HCT116 (cell line): ENCODE measurements around the gene MSMB. TPM values are rescaled to one million over a fixed set of nuclear protein-coding genes. Genes with fewer than 3 reads are reported as not detected.

ENCODE experiments used
- ATAC-seq: fragments of 200-7000 bp; cut with Tn5 transposase; 2 replicates; pipeline ENCODE4 v1.9.1; 2020; ENCODE audit warnings: mild to moderate bottlenecking, moderate library complexity
- BruUV-seq: library from RNA; stranded (reverse); fragments of 400-500 nt; replicated peaks from 2 replicates; lab custom pipeline; 2021; lab: Mats Ljungman, UMichigan
- CTCF ChIA-PET: fragments of 300-600 bp; sonication (Branson Sonifier 250); formaldehyde crosslinking; loops from one replicate; lab custom pipeline; 2021; ENCODE audit warnings: antibody characterized with exemption; lab: Charles Lee
- POLR2A ChIA-PET: fragments of 300-600, 350-600 bp; sonication (Branson Sonifier 250); formaldehyde crosslinking; loops from one replicate; lab custom pipeline; 2021; ENCODE audit warnings: antibody characterized with exemption; lab: Charles Lee
- RAD21 ChIA-PET, 2 experiments: fragments of 300-600 bp; sonication (Branson Sonifier 250); formaldehyde crosslinking; loops; one replicate each; lab custom pipeline; 2023; ENCODE audit warnings: low total read pairs in 2 of 2; ENCODE audit not compliant: uncharacterized antibody in 2 of 2, unreplicated experiment in 2 of 2, low non-redundant PET in 1 of 2; lab: Charles Lee
- DNase-seq: peaks from one replicate; pipeline ENCODE4 v3.0.0-alpha.2; 2010; ENCODE audit warnings: low read depth, low spot score
- H2AFZ ChIP-seq: fragments of 200-600 bp; shearing (Covaris generic), sonication (generic); 2 replicates; pipeline ENCODE4 v1.6.1; 2017; ENCODE audit warnings: low read depth, mixed run types, mixed read lengths, antibody characterized with exemption, low read length; ENCODE audit not compliant: poor library complexity, severe bottlenecking
- H3K27ac ChIP-seq: 2 replicates; pipeline ENCODE4 v1.5.1; 2012; ENCODE audit warnings: low read depth, low read length
- H3K27me3 ChIP-seq: fragments of 200-600 bp; sonication (generic); 2 replicates; pipeline ENCODE4 v1.6.1; 2016; ENCODE audit warnings: mixed run types, low read length, mixed read lengths; ENCODE audit not compliant: insufficient read depth
- H3K36me3 ChIP-seq, 2 experiments: fragments of 200-500 bp in 1 of 2; fragments of 200-600 bp in 1 of 2; sonication (Bioruptor generic) in 1 of 2; sonication (generic) in 1 of 2; 2 replicates each; pipeline versions ENCODE4 v1.5.1 to v1.6.1; 2014 to 2016; ENCODE audit warnings: low read length in 2 of 2, inconsistent platforms in 1 of 2, mixed read lengths in 1 of 2, mixed run types in 1 of 2; ENCODE audit not compliant: insufficient read depth in 2 of 2, control insufficient read depth in 1 of 2
- H3K4me1 ChIP-seq, 2 experiments: fragments of 200-600 bp in 1 of 2; sonication (generic) in 1 of 2; 2 replicates each; pipeline versions ENCODE4 v1.5.1 to v1.6.1; 2012 to 2017; ENCODE audit warnings: low read length in 2 of 2, inconsistent platforms in 1 of 2, mild to moderate bottlenecking in 1 of 2, mixed read lengths in 1 of 2, mixed run types in 1 of 2, moderate library complexity in 1 of 2; ENCODE audit not compliant: insufficient read depth in 2 of 2, control insufficient read depth in 1 of 2
- H3K4me2 ChIP-seq: fragments of 200-600 bp; sonication (generic); 2 replicates; pipeline ENCODE4 v1.6.1; 2017; ENCODE audit warnings: mixed run types, low read length, mixed read lengths
- H3K4me3 ChIP-seq, 2 experiments: fragments of 200-600 bp in 1 of 2; sonication (generic) in 1 of 2; replicated peaks in 1 of 2; 2 replicates each; pipeline ENCODE4 v1.5.1; 2011 to 2016; ENCODE audit warnings: low read length in 2 of 2, control low read depth in 1 of 2, low read depth in 1 of 2, mild to moderate bottlenecking in 1 of 2, mixed read lengths in 1 of 2, mixed run types in 1 of 2
- H3K79me2 ChIP-seq: fragments of 200-600 bp; sonication (generic); 2 replicates; pipeline ENCODE4 v1.6.1; 2017; ENCODE audit warnings: mild to moderate bottlenecking, mixed run types, low read length, moderate library complexity, mixed read lengths; ENCODE audit not compliant: insufficient read depth
- H3K9ac ChIP-seq: fragments of 200-600 bp; sonication (generic); 2 replicates; pipeline ENCODE4 v1.6.1; 2016; ENCODE audit warnings: low read length, mixed read lengths
- H3K9me2 ChIP-seq: fragments of 200-600 bp; sonication (generic), shearing (Covaris generic); 2 replicates; pipeline ENCODE4 v1.6.1; 2017; ENCODE audit warnings: mixed run types, mild to moderate bottlenecking, moderate library complexity; ENCODE audit not compliant: insufficient read depth
- H3K9me3 ChIP-seq, 2 experiments: fragments of 200-500 bp in 1 of 2; fragments of 200-600 bp in 1 of 2; sonication (Bioruptor generic) in 1 of 2; sonication (generic) in 1 of 2; 2 replicates each; pipeline ENCODE4 v1.6.1; 2014 to 2017; ENCODE audit warnings: low read length in 2 of 2, mixed read lengths in 2 of 2, inconsistent platforms in 1 of 2, low read depth in 1 of 2, mild to moderate bottlenecking in 1 of 2, mixed run types in 1 of 2, moderate library complexity in 1 of 2; ENCODE audit not compliant: control insufficient read depth in 1 of 2, insufficient read depth in 1 of 2
- H4K20me1 ChIP-seq: fragments of 200-600 bp; sonication (generic), shearing (Covaris generic); 2 replicates; pipeline ENCODE4 v1.6.1; 2017; ENCODE audit warnings: mixed run types, mild to moderate bottlenecking, moderate library complexity; ENCODE audit not compliant: insufficient read depth
- ATF3 ChIP-seq: IDR thresholded peaks from 2 replicates; pipeline ENCODE4 v1.6.1; 2012
- EGR1 ChIP-seq: IDR thresholded peaks from 2 replicates; pipeline ENCODE4 v1.6.1; 2012; ENCODE audit warnings: low read depth
- REST ChIP-seq: IDR thresholded peaks from 2 replicates; pipeline ENCODE4 v1.6.1; 2012; ENCODE audit warnings: low read depth
- TCF7L2 ChIP-seq: IDR thresholded peaks from 2 replicates; pipeline ENCODE4 v1.7.0; 2011; ENCODE audit warnings: borderline replicate concordance, inconsistent platforms; ENCODE audit not compliant: insufficient read depth, insufficient read length; ENCODE audit errors: extremely low read depth
- intact Hi-C: fragments of 100-400 bp; cut with micrococcal nuclease; formaldehyde crosslinking; loops from 2 replicates; pipeline ENCODE4 v1.10.0; 2022
- total RNA-seq: library from RNA; stranded (reverse); gene quantifications from one replicate; pipeline ENCODE4 v1.2.1, GENCODE V29; 2021; ENCODE audit not compliant: unreplicated experiment

MSMB gene
- total RNA-seq, 1 experiment from 2014 or later = not detected

- DNase-seq (no peak), ATAC-seq (no peak)
- TF ChIP-seq REST (no peak), EGR1 (no peak), TCF7L2 (no peak), ATF3 (no peak)
- H3K4me2 ChIP-seq = no peak overlapping the region
- intact Hi-C loops = no loop called here
- H3K27me3 ChIP-seq = no peaks in the 10 kb centered on the region
- H3K9me3 ChIP-seq = no peaks in the 10 kb centered on the region
- RAD21 ChIA-PET = no interaction called here
- no peak overlapping the region for H3K9ac ChIP-seq
- CTCF ChIA-PET = no interaction called here
- H4K20me1 ChIP-seq = no peaks in the 10 kb centered on the region
- no TSS peak for BruUV-seq
- H3K27ac ChIP-seq = no peak overlapping the region
- no peak overlapping the region for H2AFZ ChIP-seq
- POLR2A ChIA-PET = no interaction called here
- H3K36me3 ChIP-seq = no peaks in the 10 kb centered on the region
- H3K79me2 ChIP-seq = no peaks in the 10 kb centered on the region
- no peaks in the 10 kb centered on the region for H3K4me1 ChIP-seq
- no peaks in the 10 kb centered on the region for H3K9me2 ChIP-seq
- no peak overlapping the region for H3K4me3 ChIP-seq
Observed at GRCh38 chr10:46084321-46085165, 38.5 kb upstream of the MSMB start.
